Mesenteric fat pad (tissue), 1 donor: ENCODE data around the gene ZBTB43. TPM values are rescaled to one million over a fixed set of nuclear protein-coding genes. Genes with fewer than 3 reads are reported as not detected.
"Not testable (repeated sequence)": the region's sequence is repeated elsewhere in the genome, so short reads cannot be mapped to it uniquely, and the experiment has no call there.

Source experiments
- DNase-seq: peaks from one replicate; pipeline ENCODE4 v3.0.0-alpha.2; 2020; ENCODE audit warnings: low spot score
- total RNA-seq: library from RNA; stranded (reverse); fragmentation: NEBNext Ultra II Directional; extraction: Animal tissue kit (Norgen Biotek cat#: 25700); gene quantifications from one replicate; pipeline ENCODE4 v1.2.1, GENCODE V29; 2021
- donor health status: DM: yes; HTN: yes; CAD: no.

The ZBTB43 gene
- total RNA-seq, 1 donor from 2014 or later, result 20.9 TPM

DNA sequence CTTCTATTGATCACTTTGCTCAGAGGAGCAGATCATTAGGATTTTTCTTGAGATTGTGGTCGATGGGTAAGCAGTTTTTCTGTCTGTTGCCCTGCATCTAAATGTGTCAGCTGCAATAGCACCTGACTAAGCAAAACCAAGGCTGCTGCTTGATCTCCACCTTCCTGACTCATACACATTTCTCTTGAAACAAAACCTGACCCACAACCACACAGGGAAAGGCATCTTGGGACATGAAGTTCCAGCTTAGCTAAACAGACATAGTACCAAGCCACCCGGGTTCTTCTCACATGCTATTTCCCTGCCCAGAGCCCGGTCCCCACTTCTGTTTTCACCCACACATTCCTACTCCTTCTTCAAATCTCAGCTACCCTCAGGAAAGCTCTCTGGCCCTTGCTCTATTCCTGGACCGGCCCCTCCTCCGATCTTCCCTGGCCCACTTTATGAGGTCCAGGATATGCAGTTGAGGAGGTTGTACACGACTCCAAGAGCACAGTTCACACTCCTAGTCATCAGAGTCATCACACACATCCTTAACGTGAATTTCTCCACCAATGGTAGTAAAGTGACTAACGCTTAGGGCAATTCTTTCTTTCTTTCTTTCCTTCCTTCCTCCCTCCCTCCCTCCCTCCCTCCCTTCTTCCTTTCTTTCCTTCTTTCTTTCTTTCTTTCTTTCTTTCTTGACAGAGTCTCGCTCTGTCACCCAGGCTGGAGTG, 16.0 kb upstream of the ZBTB43 start:
- peak; percentile 35 for DNase-seq

DNA sequence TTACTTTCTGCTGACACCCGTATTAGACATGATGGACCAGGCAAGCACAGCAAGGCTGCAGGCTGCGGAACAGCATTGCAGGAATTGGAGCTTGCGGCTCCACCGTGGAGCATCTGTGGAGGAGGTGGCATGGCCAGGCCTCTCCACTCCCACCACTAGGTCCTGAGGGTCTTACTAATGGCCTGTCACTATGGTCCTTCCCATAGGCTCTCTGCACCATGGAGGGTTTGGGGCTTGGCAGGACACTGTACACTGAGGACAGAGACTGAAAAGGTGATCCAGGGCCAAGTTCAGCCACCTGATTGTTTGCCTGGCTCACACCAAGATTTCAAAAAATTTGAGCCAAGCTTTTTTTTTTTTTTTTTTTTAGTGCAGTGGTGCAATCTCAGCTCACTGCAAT, 14.3 kb upstream of the ZBTB43 start:
- DNase-seq, result peak; percentile 73

DNA sequence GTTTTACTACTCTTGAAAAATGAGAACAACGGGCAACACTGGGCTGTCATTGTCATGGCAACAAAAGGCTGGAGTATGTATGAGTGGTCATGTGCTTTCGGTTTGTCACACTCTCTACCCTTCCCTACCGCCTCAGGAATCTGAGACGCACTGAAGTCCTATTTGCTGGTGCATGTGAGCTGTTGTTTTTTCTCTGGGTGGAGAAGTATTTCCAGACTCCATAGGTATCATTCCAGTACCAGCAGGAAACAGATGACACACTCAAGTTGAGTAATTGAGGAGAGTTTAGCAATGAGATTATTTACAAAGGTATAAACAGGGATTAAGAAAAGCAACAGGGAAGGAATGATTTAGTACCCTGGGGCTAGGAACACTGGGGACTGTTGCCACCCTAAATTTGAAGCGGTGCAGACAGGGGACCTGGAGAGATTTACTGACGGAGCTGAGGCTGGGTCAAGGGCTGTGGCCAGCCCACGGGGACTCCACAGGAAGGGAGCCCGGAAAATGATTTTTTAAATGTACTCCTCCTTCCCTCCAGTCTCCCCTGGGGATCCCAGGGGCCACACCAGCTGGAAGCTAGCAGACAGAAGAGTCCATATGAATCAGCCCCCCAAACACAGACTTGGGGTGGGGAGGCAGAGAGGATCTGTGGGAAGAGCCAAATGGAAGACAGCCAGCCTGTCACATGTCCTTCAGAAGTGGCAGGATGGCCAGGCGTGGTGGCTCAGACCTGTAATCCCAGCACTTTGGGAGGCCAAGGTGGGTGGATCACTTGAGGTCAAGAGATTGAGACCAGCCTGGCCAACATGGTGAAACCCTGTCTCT, 13.2 kb upstream of the ZBTB43 start:
- peak; percentile 45 for DNase-seq

DNA sequence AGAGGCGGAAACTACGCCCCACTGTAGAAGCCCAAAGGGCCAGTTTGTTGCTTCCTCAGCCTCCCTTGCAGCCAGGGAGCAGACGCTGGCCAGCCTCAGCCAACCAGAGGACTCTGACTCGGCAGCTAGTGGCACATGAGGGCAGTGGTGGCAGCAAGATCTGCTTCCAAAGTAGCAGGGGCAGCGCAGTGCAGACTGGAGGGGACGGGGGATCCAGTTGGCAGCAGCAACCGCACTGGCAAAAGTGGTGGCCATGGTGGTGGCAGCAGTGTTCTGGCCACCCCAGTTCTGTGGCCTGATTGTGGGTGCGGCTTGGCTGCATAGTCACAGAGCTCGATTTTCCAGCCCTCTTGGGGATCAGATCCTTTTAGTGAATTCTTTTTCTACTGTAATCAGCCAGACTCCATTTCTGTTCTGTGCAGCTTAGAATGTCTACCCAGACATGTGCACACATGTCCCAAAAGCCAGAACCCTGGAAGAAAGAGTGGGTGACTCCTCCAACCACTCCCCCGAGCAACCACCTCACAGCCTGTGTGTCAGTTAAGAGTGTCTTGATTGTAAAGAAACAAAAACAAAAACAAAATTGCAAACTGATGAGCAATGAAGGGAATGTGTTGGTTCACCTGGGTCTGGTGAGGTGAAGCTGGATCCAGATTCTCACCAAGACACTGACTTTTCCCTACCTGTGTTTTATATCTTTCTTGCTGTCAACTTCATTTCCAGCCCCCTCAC, 11.0 kb upstream of the ZBTB43 start:
- peak; percentile 88 for DNase-seq

DNA sequence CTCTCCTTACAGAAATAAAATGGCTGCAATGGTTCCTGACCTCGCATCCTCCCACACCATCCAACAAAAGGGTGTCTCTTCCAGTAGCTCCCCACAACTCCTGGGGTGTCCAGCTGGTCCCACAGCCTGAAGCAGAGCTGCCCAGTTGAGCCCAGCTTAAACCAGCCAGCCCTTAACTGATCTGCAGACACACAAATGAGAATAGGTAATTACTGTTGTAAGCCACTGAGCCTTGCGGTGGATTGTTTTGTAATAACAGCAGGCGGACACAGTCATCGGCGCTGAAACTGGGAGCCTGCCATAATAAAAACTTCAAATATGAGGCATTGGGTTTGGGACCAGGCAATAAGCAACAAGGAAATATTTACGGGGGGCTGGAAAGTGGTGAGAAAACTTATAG, 10.4 kb upstream of the ZBTB43 start:
- DNase-seq, result peak; percentile 53

DNA sequence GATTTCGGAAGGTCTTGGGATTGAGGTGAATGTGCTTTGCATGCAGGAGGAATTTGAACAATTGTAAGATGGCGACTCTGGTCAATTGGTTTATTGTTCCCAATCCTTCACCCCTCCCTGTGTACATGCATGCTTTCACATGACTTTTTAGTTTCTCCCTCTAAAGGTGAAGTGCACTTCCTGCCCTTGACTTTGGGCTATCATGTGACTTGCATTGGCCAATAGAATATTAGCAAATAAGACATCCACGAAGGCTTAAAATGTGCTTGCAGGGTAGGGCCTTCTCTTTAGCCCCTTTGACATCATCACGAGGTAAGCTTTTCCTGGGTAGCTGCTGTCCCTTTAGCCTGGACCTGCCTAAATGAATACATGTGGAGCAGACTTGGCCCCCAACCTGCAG, 8.1 kb upstream of the ZBTB43 start:
- DNase-seq, result peak; percentile 14

DNA sequence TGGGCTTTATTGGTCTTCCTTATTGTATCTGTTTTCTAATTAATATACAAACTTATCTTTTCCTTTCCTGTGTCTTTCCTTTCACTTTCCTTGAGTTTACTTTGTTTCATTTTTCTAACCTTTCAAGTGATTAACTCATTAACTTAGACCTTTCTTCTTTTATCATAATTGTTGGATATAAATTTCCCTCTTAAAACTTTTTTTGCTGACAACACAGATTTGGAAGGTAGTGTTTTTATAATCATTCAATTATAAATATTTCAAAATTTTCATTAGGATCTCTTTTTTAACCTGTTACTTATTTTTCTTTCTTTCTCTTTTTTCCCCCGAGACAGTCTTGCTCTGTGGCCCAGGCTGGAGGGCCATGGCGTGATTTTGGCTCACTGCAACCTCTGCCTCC, 6.9 kb upstream of the ZBTB43 start:
- no peak for DNase-seq

DNA sequence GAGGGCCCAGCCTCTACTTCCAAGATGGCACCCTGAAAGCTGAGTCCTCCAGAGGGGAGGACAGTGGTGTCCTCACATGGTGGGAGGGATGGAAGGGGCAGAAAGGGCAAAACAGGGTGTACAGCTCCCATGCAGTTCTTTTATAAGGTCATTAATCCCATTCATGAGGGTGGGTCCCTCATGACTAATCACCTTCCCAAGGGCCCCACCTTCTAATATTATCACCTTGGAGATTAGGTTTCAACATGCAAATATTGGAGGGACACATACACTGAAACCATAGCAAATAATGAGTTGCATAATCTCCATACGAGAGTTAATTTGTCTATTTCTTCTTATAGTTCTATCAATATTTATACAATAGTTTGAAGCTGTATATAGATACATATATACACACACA, 5.8 kb upstream of the ZBTB43 start:
- DNase-seq, result peak; percentile 3

DNA sequence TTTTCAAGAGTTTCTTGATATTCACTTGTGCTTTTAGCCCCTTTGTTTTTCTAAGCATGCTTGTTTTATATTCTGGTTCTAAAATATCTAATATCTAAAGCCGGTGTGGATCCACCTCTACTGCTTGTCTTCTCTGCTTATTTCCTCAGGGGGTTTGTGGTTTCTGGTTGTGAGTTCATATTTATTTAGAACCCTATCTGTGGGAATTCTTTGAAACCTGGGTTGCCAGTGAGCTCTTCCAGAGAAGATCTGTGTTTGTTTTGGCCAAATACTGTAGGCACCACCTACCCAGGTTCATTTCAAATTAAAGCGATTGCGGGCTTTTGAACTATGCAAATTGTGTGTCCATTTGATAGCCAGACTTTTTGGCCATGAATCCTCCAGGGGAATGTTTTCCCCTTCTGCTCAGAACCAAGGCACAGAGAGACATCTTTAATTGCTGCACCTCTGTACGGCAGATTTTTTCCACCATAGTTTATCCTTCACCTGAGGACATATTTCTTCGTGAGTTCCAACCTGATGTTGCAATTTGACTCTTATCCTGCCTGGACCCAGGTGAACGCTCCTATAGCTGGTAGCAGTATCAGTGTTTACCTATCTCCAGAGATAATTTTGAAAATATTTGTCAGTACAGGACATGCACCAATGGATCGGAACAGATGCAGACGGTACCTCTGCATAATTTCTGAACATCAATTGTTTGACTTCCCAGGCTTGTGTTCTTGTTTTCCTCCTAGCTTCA, 2.4 kb upstream of the ZBTB43 start:
- no peak for DNase-seq

DNA sequence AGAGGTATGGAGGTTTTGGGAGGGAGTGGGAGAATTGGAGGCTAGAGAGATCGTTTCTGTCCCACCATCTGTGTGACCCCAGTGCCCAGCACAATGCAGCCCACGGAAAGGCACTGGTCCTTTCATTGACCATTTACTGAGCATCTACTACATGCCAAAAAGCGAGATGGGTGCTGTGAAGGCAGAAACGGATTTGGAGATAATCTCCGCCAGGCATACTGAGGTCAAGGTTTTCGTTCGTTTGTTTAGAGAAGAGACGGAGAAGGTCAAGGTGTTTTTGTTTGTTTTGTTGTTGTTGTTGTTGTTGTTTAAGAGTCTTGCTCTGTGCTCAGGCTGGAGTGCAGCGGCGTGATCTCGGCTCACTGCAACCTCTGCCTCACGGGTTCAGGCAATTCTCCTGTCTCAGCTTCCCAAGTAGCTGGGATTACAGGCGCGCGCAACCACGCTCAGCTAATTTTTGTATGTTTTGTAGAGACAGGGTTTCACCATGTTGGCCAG, 593 bp upstream of the ZBTB43 start:
- DNase-seq, result no peak

DNA sequence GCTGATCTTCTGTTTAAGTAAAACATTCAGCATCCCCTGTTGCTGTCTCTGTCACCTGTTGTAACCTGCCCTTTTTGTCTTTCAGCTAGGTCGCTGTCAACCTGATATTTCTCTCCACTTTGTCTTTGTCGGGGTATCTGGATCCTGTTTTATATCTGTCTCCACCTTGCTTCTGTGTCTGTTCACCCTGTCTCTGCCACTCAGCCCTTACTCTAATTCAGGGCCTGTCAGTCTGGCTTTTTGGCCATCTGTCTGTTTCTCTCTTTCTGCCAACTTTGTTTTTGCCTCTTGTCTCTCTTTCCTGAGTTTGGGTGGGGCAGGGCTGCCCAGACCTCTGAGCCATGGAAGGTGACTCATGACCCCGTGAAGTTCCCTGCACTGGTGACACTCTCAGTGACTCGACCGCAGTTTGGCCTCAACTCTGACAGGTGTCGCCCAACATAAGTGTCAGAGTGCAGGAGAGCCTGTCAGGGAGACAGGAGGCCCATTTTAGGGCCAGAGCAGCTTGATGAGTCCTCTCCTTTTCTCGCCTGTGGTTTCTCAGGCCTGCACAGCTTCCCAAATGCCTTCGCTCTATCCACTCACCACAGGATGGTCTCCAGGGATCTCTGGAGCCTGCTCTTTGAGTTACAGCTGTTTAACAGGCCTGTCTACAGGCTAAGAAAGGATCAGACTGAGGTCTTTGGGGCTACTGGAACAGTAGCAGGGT, 868 bp downstream of the ZBTB43 start:
- DNase-seq, result peak; percentile 88

DNA sequence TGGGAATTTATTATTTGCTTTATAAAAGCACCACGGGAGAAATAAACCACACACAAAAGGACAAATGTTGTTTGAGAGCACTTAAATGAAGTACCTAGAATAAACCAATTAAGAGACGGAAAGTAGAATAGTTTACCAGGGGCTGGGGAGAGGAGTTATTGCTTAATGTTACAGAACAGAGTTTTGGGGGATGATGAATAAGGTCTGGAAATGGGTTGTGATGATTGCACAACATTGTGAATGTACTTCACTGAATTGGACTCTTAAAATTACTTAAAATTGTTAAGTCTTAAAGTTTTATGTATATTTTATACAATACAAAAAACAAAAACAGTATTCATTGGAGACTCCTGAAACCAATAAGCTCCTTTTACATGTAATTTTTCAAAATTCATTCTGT, 1.5 kb downstream of the ZBTB43 start:
- DNase-seq, result no peak

DNA sequence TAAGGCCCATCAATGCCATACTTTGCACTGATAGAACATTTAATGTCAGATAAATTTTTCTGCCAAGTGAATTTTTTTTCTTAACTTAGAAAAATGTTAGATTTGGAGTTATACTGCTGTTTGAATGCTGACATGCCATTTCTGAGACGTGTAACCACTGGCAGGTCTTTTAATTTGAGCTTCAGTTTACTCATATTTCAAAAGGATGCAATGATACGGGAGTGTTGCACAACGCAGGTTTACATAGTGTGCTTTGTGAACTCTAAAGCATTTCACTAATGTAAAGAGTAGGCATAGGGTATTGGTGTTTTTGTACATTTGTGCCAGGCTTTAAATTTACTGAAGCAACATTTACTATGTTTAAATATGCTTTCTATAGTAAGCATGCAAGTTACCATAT, 4.2 kb downstream of the ZBTB43 start:
- DNase-seq, result no peak

DNA sequence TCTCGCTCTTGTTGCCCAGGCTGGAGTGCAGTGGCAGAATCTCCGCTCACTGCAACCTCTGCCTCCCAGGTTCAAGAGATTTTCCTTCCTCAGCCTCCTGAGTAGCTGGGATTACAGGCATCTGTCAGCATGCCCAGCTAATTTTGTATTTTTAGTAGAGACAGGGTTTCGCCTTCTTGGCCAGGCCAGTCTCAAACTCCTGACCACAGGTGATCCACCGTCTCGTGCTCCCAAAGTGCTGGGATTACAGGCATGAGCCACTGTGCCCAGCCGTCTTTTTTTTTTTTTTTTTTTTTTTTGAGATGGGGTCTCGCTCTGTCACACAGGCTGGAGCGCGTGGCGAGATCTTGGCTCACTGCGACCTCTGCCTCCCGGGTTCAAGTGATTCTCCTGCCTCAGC, 5.4 kb downstream of the ZBTB43 start:
- DNase-seq, result not testable (repeated sequence)

DNA sequence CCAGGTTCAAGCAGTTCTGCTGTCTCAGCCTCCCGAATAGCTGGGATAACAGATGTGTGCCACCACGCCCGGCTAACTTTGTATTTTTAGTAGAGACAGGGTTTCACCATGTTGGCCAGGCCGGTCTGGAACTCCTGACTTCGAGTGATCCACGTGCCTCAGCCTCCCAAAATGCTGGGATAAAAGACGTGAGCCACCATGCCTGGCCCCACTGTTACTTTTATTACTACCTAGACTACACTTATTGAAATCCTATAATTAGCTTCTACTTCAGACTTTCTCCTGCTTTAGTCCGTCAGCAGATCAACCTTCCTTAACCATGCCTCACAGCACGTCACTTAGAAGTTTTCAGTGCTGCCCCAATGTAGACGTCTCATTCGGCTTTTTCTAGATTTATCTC, 8.2 kb downstream of the ZBTB43 start:
- DNase-seq, result no peak

DNA sequence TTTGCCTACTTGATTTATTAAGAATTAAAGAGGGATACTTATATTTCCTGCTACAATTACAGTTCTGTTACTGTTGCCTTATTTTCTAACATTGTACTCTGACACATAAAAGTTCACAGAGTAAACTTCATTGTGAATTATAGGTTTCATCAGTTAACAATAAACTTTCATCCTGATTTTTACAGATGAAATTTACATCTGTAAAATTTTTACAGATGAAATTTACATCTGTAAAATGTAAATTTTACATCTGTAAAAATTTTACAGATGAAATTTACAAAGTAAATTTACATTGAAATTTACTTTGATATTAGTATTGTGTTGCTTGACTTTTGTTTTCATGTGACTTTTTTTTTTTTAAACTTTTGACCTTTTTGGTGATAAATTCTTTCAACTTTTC, 9.3 kb downstream of the ZBTB43 start:
- no peak for DNase-seq

DNA sequence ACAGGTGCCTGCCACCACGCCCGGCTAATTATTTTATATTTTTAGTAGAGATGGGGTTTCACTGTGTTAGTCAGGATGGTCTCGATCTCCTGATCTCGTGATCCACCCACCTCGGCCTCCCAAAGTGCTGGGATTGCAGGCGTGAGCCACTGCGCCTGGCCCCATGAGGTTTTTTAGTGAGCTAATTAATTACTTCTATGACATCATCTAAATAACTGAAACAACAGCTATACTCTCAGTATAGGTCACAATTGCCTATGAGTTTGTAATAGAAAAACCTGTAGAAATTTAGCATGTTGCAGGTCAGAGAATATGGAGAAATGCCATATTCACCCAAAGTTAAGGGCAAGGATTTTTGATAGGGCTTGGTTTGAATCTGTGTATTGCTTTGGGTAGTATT, 12.8 kb downstream of the ZBTB43 start:
- DNase-seq, result not testable (repeated sequence)

DNA sequence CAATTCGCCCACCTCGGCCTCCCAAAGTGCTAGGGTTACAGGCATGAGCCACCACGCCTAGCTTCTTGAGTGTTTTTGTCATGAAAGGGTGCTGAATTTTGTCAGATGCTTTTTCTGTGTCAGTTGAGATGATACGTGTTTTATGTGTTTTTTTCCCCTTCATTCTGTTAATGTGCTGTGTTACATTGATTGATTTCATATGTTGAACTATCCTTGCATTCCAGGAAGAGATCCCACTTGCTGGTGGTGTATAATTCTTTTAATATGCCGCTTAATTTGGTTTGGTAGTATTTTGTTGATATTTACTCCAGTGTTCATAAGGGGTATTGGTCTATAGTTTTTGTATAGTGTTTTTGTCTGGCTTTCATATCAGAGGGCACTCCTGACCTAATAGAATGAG, 13.6 kb downstream of the ZBTB43 start:
- no peak for DNase-seq

DNA sequence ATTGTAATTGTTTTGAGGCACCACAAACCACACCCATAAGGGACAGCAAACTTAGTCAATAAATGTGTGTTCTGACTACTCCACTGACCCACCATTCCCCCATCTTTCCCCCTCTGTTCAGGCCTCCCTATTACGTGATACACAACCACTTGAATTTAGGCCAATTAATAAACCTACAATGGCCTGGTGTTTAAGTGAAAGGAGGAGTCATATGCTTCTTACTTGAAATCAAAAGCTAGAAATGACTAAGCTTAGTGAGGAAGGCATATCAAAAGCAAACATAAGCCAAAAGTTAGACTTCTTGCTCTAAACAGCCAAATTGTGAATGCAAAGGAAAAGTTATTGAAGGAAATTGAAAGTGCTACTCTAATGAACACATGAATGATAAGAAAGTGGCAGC, 14.6 kb downstream of the ZBTB43 start:
- DNase-seq, result no peak

DNA sequence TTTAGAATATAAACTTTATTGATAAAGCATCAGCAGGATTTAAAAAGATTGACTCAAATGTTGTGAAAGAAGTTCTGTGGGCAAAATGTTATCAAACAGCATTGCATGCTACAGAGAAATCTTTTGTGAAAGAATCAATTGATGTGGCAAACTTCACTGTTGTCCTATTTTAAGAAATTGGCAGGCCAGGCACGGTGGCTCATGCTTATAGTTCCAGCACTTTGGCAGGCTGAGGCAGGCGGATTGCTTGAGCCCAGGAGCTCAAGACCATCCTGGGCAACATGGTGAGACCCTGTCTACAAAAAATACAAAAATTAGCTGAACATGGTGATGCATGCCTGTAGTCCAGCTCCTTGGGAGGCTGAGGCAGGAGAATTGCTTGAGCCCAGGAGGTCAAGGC, 17.4 kb downstream of the ZBTB43 start:
- no peak for DNase-seq

DNA sequence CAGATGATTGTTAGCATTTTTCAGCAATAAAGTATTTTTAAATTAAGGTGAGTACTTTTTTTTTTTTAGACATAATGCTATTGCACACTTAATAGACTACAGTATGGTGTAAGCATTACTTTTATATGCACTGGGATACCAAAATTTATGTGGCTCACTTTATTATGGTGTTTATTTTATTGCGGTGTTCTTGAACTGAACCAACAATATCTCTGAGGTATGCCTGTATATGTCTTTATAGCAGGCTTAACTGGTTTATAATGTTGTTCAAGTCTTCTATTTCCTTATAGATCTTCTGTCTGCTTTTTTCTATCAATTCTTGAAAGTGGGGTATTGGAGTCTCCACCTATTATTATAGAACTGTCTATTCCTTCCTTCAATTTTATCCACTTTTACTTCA, 18.0 kb downstream of the ZBTB43 start:
- DNase-seq, result no peak
